Activated CD4-positive, alpha-beta T cell treated with anti-CD3 and anti-CD28 coated beads, Interleukin-2, amount 50 U/mL, for 4 hours (primary cell): ENCODE results near the gene XKRX.

Experiments used
- DNase-seq, 2 experiments: peaks; one replicate each; pipeline ENCODE4 v3.0.0-alpha.2; 2020

XKRX gene

GRCh38 chrX:100883654-100884053 is 45.1 kb downstream of the XKRX start:
- DNase-seq = no peak

GRCh38 chrX:100880368-100880767 is 48.3 kb downstream of the XKRX start:
- DNase-seq = no peak

GRCh38 chrX:100874325-100874724 is 54.4 kb downstream of the XKRX start, which contains the start of gene NOX1:
Gene NOX1 (minus strand): TSS chrX:100874359. CDS start chrX:100874139, 220 bp downstream.
- DNase-seq = no peak

- DNase-seq = no peak
Measured at GRCh38 chrX:100871594-100872560, 56.8 kb downstream of the XKRX start.

GRCh38 chrX:100870527-100870926 is 58.2 kb downstream of the XKRX start:
- no peak for DNase-seq

- no peak for DNase-seq
Measured at GRCh38 chrX:100868273-100868672, 60.4 kb downstream of the XKRX start.

- DNase-seq = no peak
Measured at GRCh38 chrX:100864657-100865391, 63.9 kb downstream of the XKRX start.
